HepG2 (cell line): ENCODE results near the gene ATP8B2. TPM values are rescaled to one million over a fixed set of nuclear protein-coding genes. Genes with fewer than 3 reads are reported as not detected.

Source experiments
- ATAC-seq: fragments of 200-7000 bp; cut with Tn5 transposase; 3 replicates; pipeline ENCODE4 v1.9.1; 2020; ENCODE audit warnings: mild to moderate bottlenecking, moderate library complexity
- BruUV-seq: library from RNA; stranded (reverse); fragments of 400-500 nt; replicated peaks from 2 replicates; lab custom pipeline; 2021; lab: Mats Ljungman, UMichigan
- CTCF ChIA-PET: fragments of 300-600 bp; formaldehyde crosslinking; extraction: SDS; loops from one replicate; lab custom pipeline; 2021; ENCODE audit warnings: low total read pairs, inconsistent platforms, low intra/inter-chr PET ratio; lab: Yijun Ruan, JAX
- POLR2A ChIA-PET: fragments of 350-600 bp; sonication (Branson Sonifier 250); formaldehyde crosslinking; loops from one replicate; lab custom pipeline; 2020; ENCODE audit warnings: antibody characterized with exemption, inconsistent platforms; lab: Yijun Ruan, JAX
- DNase-seq: peaks from one replicate; pipeline ENCODE4 v3.0.0-alpha.2; 2015; ENCODE audit warnings: low spot score
- FAIRE-seq: peaks from 3 replicates; lab custom pipeline; 2011; peaks lifted over from hg19 to GRCh38; lab: Jason Lieb, UNC
- H2AFZ ChIP-seq: one replicate; pipeline ENCODE4 v1.6.1; 2011; ENCODE audit warnings: low read length, inconsistent platforms
- H3K27ac ChIP-seq: fragments of 300-600 bp; 3 replicates; pipeline ENCODE4 v1.8.0; 2011; ENCODE audit warnings: mixed run types, mild to moderate bottlenecking, mixed read lengths, low read length, inconsistent platforms; ENCODE audit not compliant: insufficient read depth; ENCODE audit errors: extremely low read length
- H3K27me3 ChIP-seq, 2 experiments: fragments of 200-600 bp in 1 of 2; 2 replicates in 1 of 2; 3 replicates in 1 of 2; pipeline versions ENCODE4 v1.6.0 to v1.8.0; 2011; ENCODE audit warnings: low read length in 2 of 2, mild to moderate bottlenecking in 2 of 2, moderate library complexity in 2 of 2, inconsistent platforms in 1 of 2; ENCODE audit not compliant: insufficient read depth in 2 of 2, control insufficient read depth in 1 of 2
- H3K36me3 ChIP-seq, 2 experiments: fragments of 200-600 bp in 1 of 2; replicated peaks in 1 of 2; 2 replicates in 1 of 2; 3 replicates in 1 of 2; pipeline versions ENCODE4 v1.5.1 to v1.8.0; 2011; ENCODE audit warnings: low read length in 2 of 2, inconsistent platforms in 1 of 2; ENCODE audit not compliant: insufficient read depth in 2 of 2, control insufficient read depth in 1 of 2
- H3K4me1 ChIP-seq: 2 replicates; pipeline ENCODE4 v1.5.1; 2012; ENCODE audit warnings: low read length, inconsistent platforms; ENCODE audit not compliant: insufficient read depth
- H3K4me2 ChIP-seq: 2 replicates; pipeline ENCODE4 v1.6.0; 2011; ENCODE audit warnings: low read depth, low read length, inconsistent platforms
- H3K4me3 ChIP-seq, 3 experiments: fragments of 200-600 bp in 1 of 3; sonication (generic), shearing (Covaris generic) in 1 of 3; replicated peaks in 1 of 3; 2 replicates each; pipeline ENCODE4 v1.5.1; 2011 to 2016; ENCODE audit warnings: low read length in 3 of 3, inconsistent platforms in 2 of 3, low read depth in 2 of 3, mild to moderate bottlenecking in 2 of 3, control low read depth in 1 of 3, mixed read lengths in 1 of 3; ENCODE audit not compliant: insufficient read depth in 1 of 3
- H3K79me2 ChIP-seq: one replicate; pipeline ENCODE4 v1.6.1; 2011; ENCODE audit warnings: low read length, inconsistent platforms; ENCODE audit not compliant: insufficient read depth
- H3K9ac ChIP-seq: 2 replicates; pipeline ENCODE4 v1.6.0; 2011; ENCODE audit warnings: mild to moderate bottlenecking, low read depth, low read length, inconsistent platforms; ENCODE audit not compliant: insufficient read depth
- H3K9me3 ChIP-seq: 2 replicates; pipeline ENCODE4 v1.5.1; 2012; ENCODE audit warnings: mild to moderate bottlenecking, low read length
- H4K20me1 ChIP-seq: 2 replicates; pipeline ENCODE4 v1.6.0; 2011; ENCODE audit warnings: inconsistent platforms, mild to moderate bottlenecking, low read length, moderate library complexity; ENCODE audit not compliant: insufficient read depth
- ARNT ChIP-seq: fragments of 450-650 bp; IDR thresholded peaks from 2 replicates; pipeline ENCODE4 v1.6.1; 2017
- GFI1 ChIP-seq: sonication (generic); formaldehyde crosslinking; IDR thresholded peaks from 2 replicates; pipeline ENCODE4 v1.5.0; 2020; ENCODE audit warnings: missing genetic modification reagents, mild to moderate bottlenecking, borderline replicate concordance
- KDM1A ChIP-seq: IDR thresholded peaks from 2 replicates; pipeline ENCODE4 v1.6.1; 2016; ENCODE audit warnings: missing compliant biosample characterization
- PHF20 ChIP-seq: sonication (generic); formaldehyde crosslinking; IDR thresholded peaks from 2 replicates; pipeline ENCODE4 v1.5.0; 2020; ENCODE audit warnings: mild to moderate bottlenecking, missing genetic modification reagents
- SNRNP70 ChIP-seq: fragments of 200-400 bp; formaldehyde crosslinking; IDR thresholded peaks from 2 replicates; pipeline ENCODE4 v1.6.1; 2017; ENCODE audit warnings: mild to moderate bottlenecking, low read depth, low read length, moderate library complexity
- SP140L ChIP-seq: sonication (generic); formaldehyde crosslinking; IDR thresholded peaks from 2 replicates; pipeline ENCODE4 v1.4.0; 2020; ENCODE audit warnings: missing genetic modification reagents, borderline replicate concordance
- ZFP82 ChIP-seq: sonication (generic); formaldehyde crosslinking; IDR thresholded peaks from 2 replicates; pipeline ENCODE4 v1.5.1; 2020; ENCODE audit warnings: mild to moderate bottlenecking, missing genetic modification reagents, borderline replicate concordance
- ZNF251 ChIP-seq: sonication (generic); formaldehyde crosslinking; IDR thresholded peaks from 2 replicates; pipeline ENCODE4 v1.9.0; 2021; ENCODE audit warnings: mild to moderate bottlenecking, missing genetic modification reagents
- ZNF383 ChIP-seq: sonication (generic); formaldehyde crosslinking; IDR thresholded peaks from 2 replicates; pipeline ENCODE4 v1.4.0; 2020; ENCODE audit warnings: missing genetic modification reagents, mild to moderate bottlenecking, borderline replicate concordance
- ZNF672 ChIP-seq: sonication (generic); formaldehyde crosslinking; IDR thresholded peaks from 2 replicates; pipeline ENCODE4 v1.8.1; 2022; ENCODE audit warnings: missing genetic modification reagents
- ZNF83 ChIP-seq: sonication (generic); formaldehyde crosslinking; IDR thresholded peaks from 2 replicates; pipeline ENCODE4 v1.4.0; 2020; ENCODE audit warnings: missing genetic modification reagents, mild to moderate bottlenecking, borderline replicate concordance
- ZNF850 ChIP-seq: sonication (generic); formaldehyde crosslinking; conservative IDR thresholded peaks from 2 replicates; pipeline ENCODE4 v1.9.0; 2021; ENCODE audit warnings: mild to moderate bottlenecking, missing genetic modification reagents
- in situ Hi-C: cut with HindIII; loops from 2 replicates; pipeline ENCODE4 v1.10.0; 2017; ENCODE audit warnings: low pct_unique_long_range_greater_than_20kb; ENCODE audit not compliant: extremely low pct_ligation_motif_present
- intact Hi-C: fragments of 100-400 bp; cut with micrococcal nuclease; formaldehyde crosslinking; loops from one replicate; pipeline ENCODE4 v1.10.0; 2022; ENCODE audit not compliant: unreplicated experiment
- polyA plus RNA-seq, 8 experiments: library from polyadenylated mRNA; depleted of rRNA in 3 of 8; stranded (reverse) in 7 of 8; unstranded in 1 of 8; fragments of >200 nt; fragmentation: Illumina TruSeq in 4 of 8; extraction: Trizol in 4 of 8; gene quantifications; 2 replicates each; pipeline versions ENCODE4 v1.2.1 to v1.2.3, GENCODE V29; 2011 to 2016; ENCODE audit warnings: low read depth in 4 of 8, missing spikeins in 1 of 8, mixed read lengths in 1 of 8; ENCODE audit not compliant: insufficient read depth in 1 of 8
- total RNA-seq, 5 experiments: library from RNA; depleted of rRNA; stranded (reverse); fragments of >200 nt; fragmentation: Illumina TruSeq; extraction: Trizol; gene quantifications; 2 replicates each; pipeline ENCODE4 v1.2.3, GENCODE V29; 2016; ENCODE audit warnings: low read depth in 1 of 5
- TF ChIP-seq, protein P1 (sequence below): sonication (generic); formaldehyde crosslinking; conservative IDR thresholded peaks from 2 replicates; pipeline ENCODE4 v1.4.0; 2020; ENCODE audit warnings: missing genetic modification reagents
- TF ChIP-seq, protein P2 (sequence below): sonication (generic); formaldehyde crosslinking; IDR thresholded peaks from 2 replicates; pipeline ENCODE4 v1.4.0; 2020; ENCODE audit warnings: mild to moderate bottlenecking, missing genetic modification reagents

The ATP8B2 gene
- total and polyA plus RNA-seq, 2 of the 13 experiments (the other 11 are each of a cell fraction or from before 2014, with no cell fraction given) = 20.4 to 39.3 TPM

DNA sequence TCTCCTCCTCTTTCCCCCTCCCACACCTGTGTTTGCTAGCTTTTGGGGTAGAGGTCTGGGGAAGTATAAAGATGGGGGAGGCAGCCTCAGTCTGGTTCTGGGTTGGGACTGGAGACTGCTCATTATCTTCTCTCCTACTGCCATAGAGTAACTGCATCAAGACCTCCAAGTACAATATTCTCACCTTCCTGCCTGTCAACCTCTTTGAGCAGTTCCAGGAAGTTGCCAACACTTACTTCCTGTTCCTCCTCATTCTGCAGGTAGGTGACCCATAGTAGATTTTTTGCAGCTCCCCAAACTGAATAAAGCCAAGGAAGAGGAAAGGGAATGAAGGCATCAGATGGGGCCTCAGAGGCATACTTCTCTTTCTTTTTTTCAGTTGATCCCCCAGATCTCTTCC is 5.3 kb downstream of the ATP8B2 start:
- TF ChIP-seq PHF20 (CRISPR knock-in tag) = no peak
- TF ChIP-seq ZNF251 (CRISPR knock-in tag) = no peak
- TF ChIP-seq ZNF383 = no peak
- TF ChIP-seq, protein P1, sequence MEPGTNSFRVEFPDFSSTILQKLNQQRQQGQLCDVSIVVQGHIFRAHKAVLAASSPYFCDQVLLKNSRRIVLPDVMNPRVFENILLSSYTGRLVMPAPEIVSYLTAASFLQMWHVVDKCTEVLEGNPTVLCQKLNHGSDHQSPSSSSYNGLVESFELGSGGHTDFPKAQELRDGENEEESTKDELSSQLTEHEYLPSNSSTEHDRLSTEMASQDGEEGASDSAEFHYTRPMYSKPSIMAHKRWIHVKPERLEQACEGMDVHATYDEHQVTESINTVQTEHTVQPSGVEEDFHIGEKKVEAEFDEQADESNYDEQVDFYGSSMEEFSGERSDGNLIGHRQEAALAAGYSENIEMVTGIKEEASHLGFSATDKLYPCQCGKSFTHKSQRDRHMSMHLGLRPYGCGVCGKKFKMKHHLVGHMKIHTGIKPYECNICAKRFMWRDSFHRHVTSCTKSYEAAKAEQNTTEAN (CRISPR knock-in tag) = no peak
- no peak for TF ChIP-seq ZNF850 (CRISPR knock-in tag)
- no peak for TF ChIP-seq SP140L
- no peak for TF ChIP-seq ZNF83 (CRISPR knock-in tag)
- TF ChIP-seq ZFP82 (CRISPR knock-in tag) = no peak
- TF ChIP-seq, protein P2, sequence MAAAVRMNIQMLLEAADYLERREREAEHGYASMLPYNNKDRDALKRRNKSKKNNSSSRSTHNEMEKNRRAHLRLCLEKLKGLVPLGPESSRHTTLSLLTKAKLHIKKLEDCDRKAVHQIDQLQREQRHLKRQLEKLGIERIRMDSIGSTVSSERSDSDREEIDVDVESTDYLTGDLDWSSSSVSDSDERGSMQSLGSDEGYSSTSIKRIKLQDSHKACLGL = no peak
- no peak for TF ChIP-seq ZNF672 (CRISPR knock-in tag)
- no peak for TF ChIP-seq GFI1 (CRISPR knock-in tag)
- TF ChIP-seq ARNT = no peak
- no peak for TF ChIP-seq KDM1A (CRISPR knock-in tag)
- TF ChIP-seq SNRNP70 = no peak
- ChIA-PET POLR2A (no interaction called here), CTCF (no interaction called here)
- H3K9me3 ChIP-seq = no peaks in the 10 kb centered on the region
- no peak for DNase-seq
- H3K36me3 ChIP-seq = peaks cover 4 to 23% of the 10 kb centered on the region in 2 experiments
- intact Hi-C loops = loop anchor here (10.0 kb wide), 1 partner anchor 136 kb away; the partner anchor contains the start of gene TPM3
- H3K27me3 ChIP-seq = no peaks in the 10 kb centered on the region
- ATAC-seq = no peak
- H3K4me2 ChIP-seq = no peak overlapping the region
- H4K20me1 ChIP-seq = no peaks in the 10 kb centered on the region
- no peak overlapping the region for H3K27ac ChIP-seq
- no peak for FAIRE-seq
- peaks cover 9% of the 10 kb centered on the region for H3K79me2 ChIP-seq
- no TSS peak for BruUV-seq
- H3K4me3 ChIP-seq = no peak overlapping the region
- in situ Hi-C loops = no loop called here
- no peak overlapping the region for H2AFZ ChIP-seq
- H3K9ac ChIP-seq = no peak overlapping the region
- peaks cover 55% of the 10 kb centered on the region for H3K4me1 ChIP-seq
